ENCODE data around the gene ZDHHC13. TPM values are rescaled to one million over a fixed set of nuclear protein-coding genes. Genes with fewer than 3 reads are reported as not detected.

The ZDHHC13 gene
- total and polyA plus RNA-seq, 2 of the 8 experiments (the other 6 are each of a cell fraction or from before 2014, with no cell fraction given) = 22.4 to 24.1 TPM

GRCh38 chr11:19117760-19118097 lies 761 bp downstream of the ZDHHC13 start:
- Histone ChIP-seq H4K20me1 (replicated peaks in 1 of 2; ENCODE audit: control insufficient read depth in 1 of 2, insufficient read depth in 2 of 2, low read length in 2 of 2) (peaks cover 0 to 2% of the 10 kb centered on the region in 2 experiments), H3K14ac (ENCODE audit: insufficient read length) (no peak overlapping the region), H2BK120ac (replicated peaks; ENCODE audit: low read depth, low read length) (no peak overlapping the region), H4K5ac (ENCODE audit: insufficient read length, low read depth, low read length) (no peak overlapping the region), H3K23me2 (ENCODE audit: low read depth, low read length) (peaks cover 3% of the 10 kb centered on the region; the same call in 1 of the 2 replicates), H2BK12ac (ENCODE audit: low read depth, low read length) (no peak overlapping the region), H4K8ac (ENCODE audit: extremely low read depth, insufficient read depth, low read length) (no peak overlapping the region), H3K27me3 (replicated peaks in 1 of 4; ENCODE audit: control insufficient read depth in 3 of 4, extremely low read depth in 1 of 4, insufficient read depth in 3 of 4, low read length in 3 of 4) (no peaks in the 10 kb centered on the region), H2BK15ac (ENCODE audit: low read length) (no peak overlapping the region), H3K23ac (ENCODE audit: insufficient read length) (no peak overlapping the region), H2AFZ (ENCODE audit: low read length) (peak overlapping the region; percentile 45; the same call in 1 of the 2 replicates), H3K18ac (ENCODE audit: extremely low read depth, low read length) (no peak overlapping the region), H3K4me2 (ENCODE audit: insufficient read depth in 1 of 2, low read depth in 2 of 2, low read length in 2 of 2) (peak overlapping the region; percentile 56 to 76), H3K4me1 (replicated peaks in 1 of 4; ENCODE audit: control insufficient read depth in 3 of 4, insufficient read depth in 4 of 4, low read length in 3 of 4) (peaks cover 0 to 7% (median under 1%) of the 10 kb centered on the region in 4 experiments; a peak in 5 of 7 replicates), H3K79me2 (ENCODE audit: control insufficient read depth in 1 of 2, insufficient read depth in 2 of 2, low read length in 2 of 2) (peaks cover 7 to 45% of the 10 kb centered on the region in 2 experiments; a peak in 3 of 4 replicates), H3K79me1 (ENCODE audit: low read depth, low read length) (peaks cover 4% of the 10 kb centered on the region), H3K9me3 (ENCODE audit: insufficient read depth in 2 of 2, low read depth in 1 of 2, low read length in 1 of 2) (no peaks in the 10 kb centered on the region), H3K9ac (replicated peaks in 1 of 4; ENCODE audit: extremely low read depth in 1 of 4, low read depth in 3 of 4, low read length in 3 of 4) (peak overlapping the region in 3 of 4 experiments; percentile 51 to 63 (median 56); a peak in 5 of 7 replicates), H2AK5ac (ENCODE audit: low read depth, low read length) (no peak overlapping the region), H2BK5ac (ENCODE audit: low read depth, low read length) (peak overlapping the region; percentile 36; the same call in 1 of the 2 replicates), H3K4me3 (ENCODE audit: extremely low read depth in 1 of 4, insufficient read depth in 2 of 4, low read depth in 3 of 4, low read length in 4 of 4) (peak overlapping the region; percentile 49 to 92 (median 81)), H2BK20ac (ENCODE audit: low read length) (no peak overlapping the region), H3K36me3 (ENCODE audit: control insufficient read depth in 2 of 4, insufficient read depth in 4 of 4, low read length in 3 of 4) (no peaks in the 10 kb centered on the region; a peak in 2 of 8 replicates), H3K56ac (replicated peaks; ENCODE audit: insufficient read length, low read depth, low read length) (no peak overlapping the region), H3K27ac (ENCODE audit: low read depth, low read length) (no peak overlapping the region), H3K4ac (replicated peaks; ENCODE audit: insufficient read length, low read depth, low read length) (no peak overlapping the region), H4K91ac (replicated peaks; ENCODE audit: insufficient read length, low read length) (no peak overlapping the region)
- CTCF ChIA-PET (ENCODE audit: partially characterized antibody) = no interaction called here
- 17% methylated on average over 7 of the region's 7 CpGs; no CpG with 5 or more reads in 1 of the 2 experiments for WGBS, 2 experiments (ENCODE audit: extremely low coverage in 1 of 2, insufficient coverage in 1 of 2, insufficient read length in 1 of 2, insufficient replicate concordance in 2 of 2, low coverage in 1 of 2, low lambda C conversion rate in 2 of 2, missing lambda C conversion rate in 1 of 2)
- DNase-seq (ENCODE audit: low read depth in 1 of 2, low spot score in 2 of 2) (no peak), FAIRE-seq (no peak)
- POLR2A ChIA-PET (ENCODE audit: partially characterized antibody) = no interaction called here
- TF ChIP-seq RFX5 (IDR thresholded peaks at IDR 0.05; ENCODE audit: borderline replicate concordance, low read depth, low read length) = no peak
- TF ChIP-seq SIX5 (IDR thresholded peaks at IDR 0.05; ENCODE audit: low read depth, low read length) = no peak
- no peak for TF ChIP-seq EZH2 (IDR thresholded peaks at IDR 0.05; ENCODE audit: low read depth, low read length, severe bottlenecking)
- no peak for TF ChIP-seq NRF1 (IDR thresholded peaks at IDR 0.05; ENCODE audit: low read depth, low read length)
- TF ChIP-seq POU5F1 (IDR thresholded peaks at IDR 0.05; ENCODE audit: low read depth, low read length) = no peak
- no peak for TF ChIP-seq JUND (IDR thresholded peaks at IDR 0.05; ENCODE audit: low read length)
- no peak for TF ChIP-seq CREB1 (IDR thresholded peaks at IDR 0.05)
- no peak for TF ChIP-seq MAX (IDR thresholded peaks at IDR 0.05)
- no peak for TF ChIP-seq EP300 (IDR thresholded peaks at IDR 0.05; ENCODE audit: borderline replicate concordance in 1 of 2, low read depth in 2 of 2, low read length in 2 of 2)
- TF ChIP-seq RBBP5 (IDR thresholded peaks at IDR 0.05; ENCODE audit: borderline replicate concordance, low read depth, low read length) = no peak
- TF ChIP-seq ASH2L (IDR thresholded peaks at IDR 0.05; ENCODE audit: low read length) = no peak
- no peak for TF ChIP-seq JUN (IDR thresholded peaks at IDR 0.05; ENCODE audit: low read depth, low read length)
- TF ChIP-seq GTF2F1 (IDR thresholded peaks at IDR 0.05; ENCODE audit: borderline replicate concordance, low read depth, low read length) = no peak
- TF ChIP-seq KDM4A (IDR thresholded peaks at IDR 0.05; ENCODE audit: low read depth, low read length, severe bottlenecking) = no peak
- TF ChIP-seq FOSL1 (IDR thresholded peaks at IDR 0.05; ENCODE audit: insufficient read depth, low read depth, low read length) = no peak
